ENCODE measurements around the gene PRRX2.
A peak's percentile ranks its signal among the peaks of the same experiment; 100 is the strongest.
"Not testable (repeated sequence)": the region's sequence is repeated elsewhere in the genome, so short reads cannot be mapped to it uniquely, and the experiment has no call there.

PRRX2 gene

GRCh38 chr9:129636343-129636742 lies 29.1 kb upstream of the PRRX2 start:
- DNase-seq (ENCODE audit: low read depth) = not testable (repeated sequence)

- DNase-seq (ENCODE audit: low read depth) = no peak
Measured at GRCh38 chr9:129637102-129637501, 28.3 kb upstream of the PRRX2 start.

GRCh38 chr9:129637673-129638439 lies 27.6 kb upstream of the PRRX2 start:
- DNase-seq (ENCODE audit: low read depth) = no peak

- no peak for DNase-seq (ENCODE audit: low read depth)
Measured at GRCh38 chr9:129639034-129639630, 26.3 kb upstream of the PRRX2 start.

- DNase-seq (ENCODE audit: low read depth) = no peak
Measured at GRCh38 chr9:129639756-129640085, 25.7 kb upstream of the PRRX2 start.

GRCh38 chr9:129640086-129640870 lies 25.2 kb upstream of the PRRX2 start:
- no peak for DNase-seq (ENCODE audit: low read depth)

GRCh38 chr9:129640871-129641749 lies 24.3 kb upstream of the PRRX2 start:
- DNase-seq (ENCODE audit: low read depth) = no peak

- peak; percentile 83 for DNase-seq (ENCODE audit: low read depth)
Measured at GRCh38 chr9:129641750-129642585, 23.5 kb upstream of the PRRX2 start, which contains the start of gene ASB6. Gene ASB6 (minus strand): TSS chr9:129642151. CDS start chr9:129641999, 152 bp downstream.

GRCh38 chr9:129643706-129644105 lies 21.7 kb upstream of the PRRX2 start:
- no peak for DNase-seq (ENCODE audit: low read depth)

- no peak for DNase-seq (ENCODE audit: low read depth)
Measured at GRCh38 chr9:129644365-129644764, 21.1 kb upstream of the PRRX2 start.

GRCh38 chr9:129644902-129645301 lies 20.5 kb upstream of the PRRX2 start:
- no peak for DNase-seq (ENCODE audit: low read depth)

- DNase-seq (ENCODE audit: low read depth) = no peak
Measured at GRCh38 chr9:129646252-129646651, 19.2 kb upstream of the PRRX2 start.

GRCh38 chr9:129646654-129647053 lies 18.8 kb upstream of the PRRX2 start:
- no peak for DNase-seq (ENCODE audit: low read depth)

- DNase-seq (ENCODE audit: low read depth) = no peak
Measured at GRCh38 chr9:129647635-129648034, 17.8 kb upstream of the PRRX2 start.

- no peak for DNase-seq (ENCODE audit: low read depth)
Measured at GRCh38 chr9:129648092-129648763, 17.2 kb upstream of the PRRX2 start.

- no peak for DNase-seq (ENCODE audit: low read depth)
Measured at GRCh38 chr9:129648764-129649115, 16.7 kb upstream of the PRRX2 start.

- no peak for DNase-seq (ENCODE audit: low read depth)
Measured at GRCh38 chr9:129649726-129650679, 15.4 kb upstream of the PRRX2 start.

GRCh38 chr9:129650680-129651235 lies 14.7 kb upstream of the PRRX2 start:
- no peak for DNase-seq (ENCODE audit: low read depth)

All from T follicular helper cell (primary cell).